Breast epithelium (tissue), 3 donors: ENCODE results near the gene FAM3B.

Experiments used
- POLR2AphosphoS5 ChIP-seq, 3 donors: sonication (generic); formaldehyde crosslinking; IDR thresholded peaks; one replicate each; pipeline ENCODE4 v1.6.1; 2017; ENCODE audit warnings: antibody characterized with exemption in 3 of 3
- TF ChIP-seq, protein P1 (sequence below), 3 donors: fragments of 450-650 bp; IDR thresholded peaks; one replicate each; pipeline ENCODE4 v1.5.1; 2016 to 2017; ENCODE audit warnings: antibody characterized with exemption in 3 of 3, mild to moderate bottlenecking in 3 of 3, moderate library complexity in 3 of 3

- TF ChIP-seq, protein P1, sequence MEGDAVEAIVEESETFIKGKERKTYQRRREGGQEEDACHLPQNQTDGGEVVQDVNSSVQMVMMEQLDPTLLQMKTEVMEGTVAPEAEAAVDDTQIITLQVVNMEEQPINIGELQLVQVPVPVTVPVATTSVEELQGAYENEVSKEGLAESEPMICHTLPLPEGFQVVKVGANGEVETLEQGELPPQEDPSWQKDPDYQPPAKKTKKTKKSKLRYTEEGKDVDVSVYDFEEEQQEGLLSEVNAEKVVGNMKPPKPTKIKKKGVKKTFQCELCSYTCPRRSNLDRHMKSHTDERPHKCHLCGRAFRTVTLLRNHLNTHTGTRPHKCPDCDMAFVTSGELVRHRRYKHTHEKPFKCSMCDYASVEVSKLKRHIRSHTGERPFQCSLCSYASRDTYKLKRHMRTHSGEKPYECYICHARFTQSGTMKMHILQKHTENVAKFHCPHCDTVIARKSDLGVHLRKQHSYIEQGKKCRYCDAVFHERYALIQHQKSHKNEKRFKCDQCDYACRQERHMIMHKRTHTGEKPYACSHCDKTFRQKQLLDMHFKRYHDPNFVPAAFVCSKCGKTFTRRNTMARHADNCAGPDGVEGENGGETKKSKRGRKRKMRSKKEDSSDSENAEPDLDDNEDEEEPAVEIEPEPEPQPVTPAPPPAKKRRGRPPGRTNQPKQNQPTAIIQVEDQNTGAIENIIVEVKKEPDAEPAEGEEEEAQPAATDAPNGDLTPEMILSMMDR (IDR thresholded peaks at IDR 0.05), result no peak
- TF ChIP-seq POLR2AphosphoS5 (IDR thresholded peaks at IDR 0.05), result no peak
Measured at GRCh38 chr21:41393876-41394465, 77.4 kb downstream of the FAM3B start.
